GM18520 (cell line): ENCODE results near the gene PPP2R2C.

Source experiments
- ATAC-seq: cut with Tn5 transposase; IDR thresholded peaks from one replicate; pipeline ENCODE4 v1.9.1; 2021; ENCODE audit not compliant: unreplicated experiment

PPP2R2C gene

DNA sequence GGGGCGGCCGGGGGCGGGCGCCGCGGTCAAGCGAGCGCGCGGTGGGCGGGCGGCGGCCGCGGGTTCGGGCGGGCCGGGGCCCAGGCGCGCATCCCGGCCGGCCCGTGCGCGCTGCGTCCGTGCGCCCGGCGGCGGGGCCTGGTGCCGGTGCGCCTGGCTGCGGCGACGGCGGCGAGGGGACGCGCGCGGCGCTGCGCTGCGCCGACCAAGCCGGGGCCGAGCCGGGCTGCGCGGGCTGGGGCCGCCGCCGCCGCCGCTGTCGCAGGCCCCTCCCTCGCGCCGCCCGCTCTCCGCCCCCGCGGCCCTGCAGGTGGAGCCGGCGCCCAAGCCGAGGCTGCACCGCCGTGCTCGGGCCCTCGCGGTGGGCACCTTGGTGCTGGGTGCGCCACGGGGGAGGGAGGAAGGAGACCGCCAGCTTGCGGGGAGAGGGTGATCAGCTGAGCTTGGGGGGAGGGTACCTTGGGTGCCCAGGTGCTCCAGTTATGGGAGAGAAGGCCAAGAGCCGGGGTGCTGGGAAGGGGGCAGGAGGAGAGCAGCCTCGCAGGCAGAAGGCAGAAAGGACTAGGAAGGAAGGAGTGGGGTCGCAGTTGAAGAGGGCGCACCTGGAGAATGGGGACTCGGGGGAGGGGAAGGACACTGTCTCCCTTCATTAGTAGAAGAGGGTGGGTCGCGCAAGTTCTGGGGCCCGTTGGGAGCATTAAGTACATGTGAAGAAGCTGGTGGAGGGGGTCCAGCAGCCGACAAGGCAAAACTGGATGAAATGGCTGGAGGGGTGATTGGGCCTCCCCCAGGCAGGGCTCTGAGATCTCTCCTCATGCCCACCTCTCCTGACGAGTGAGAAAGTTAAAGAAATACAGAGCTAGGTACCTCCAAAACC lies at the start of gene PPP2R2C:
Gene PPP2R2C, minus strand, starts transcription at position 228 of the 877 bp plus-strand sequence. CDS start 385 bp downstream, outside the sequence.
- no peak for ATAC-seq

DNA sequence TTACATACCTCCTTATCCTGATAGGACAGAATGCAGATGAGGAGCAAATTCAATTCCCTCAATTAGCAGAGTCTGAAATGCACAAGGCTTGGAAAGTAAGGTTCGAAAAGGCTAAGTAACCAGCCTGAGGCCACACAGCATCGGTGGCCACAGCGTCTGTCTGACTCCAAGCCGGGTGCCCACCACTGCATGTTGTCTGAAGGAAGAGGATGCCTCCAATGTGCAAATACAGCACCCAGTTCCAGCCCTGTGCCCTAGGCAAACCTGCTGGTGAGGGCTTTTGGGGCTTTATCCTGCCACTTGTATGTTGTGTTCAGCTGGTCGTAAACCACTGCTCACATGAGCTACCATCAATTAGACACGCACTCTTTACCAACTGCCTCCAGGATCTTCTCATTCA lies 48.6 kb upstream of the PPP2R2C start:
- no peak for ATAC-seq

- no peak for ATAC-seq
Observed at GRCh38 chr4:6520051-6520636, 47.7 kb upstream of the PPP2R2C start.

GRCh38 chr4:6517171-6517570 lies 44.8 kb upstream of the PPP2R2C start:
- no peak for ATAC-seq

DNA sequence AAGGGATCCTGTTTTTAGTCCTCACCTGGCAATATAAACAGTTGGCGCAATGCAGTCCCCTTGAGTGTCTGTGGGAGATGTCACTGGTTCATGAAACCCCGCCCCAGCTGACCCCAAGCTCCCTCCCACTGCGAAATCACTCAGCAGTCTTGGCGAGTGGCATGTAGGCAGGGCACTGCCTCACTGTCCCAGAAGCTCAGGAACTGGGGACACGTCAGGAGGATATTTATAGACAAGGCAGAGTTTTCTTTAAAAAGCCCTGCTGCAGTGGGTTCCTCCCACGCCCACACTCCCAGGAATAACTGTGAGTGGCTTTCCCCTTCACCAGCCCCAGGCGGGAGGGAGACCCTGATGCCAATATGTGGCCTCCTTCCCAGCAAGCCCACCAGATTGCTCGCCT lies 44.3 kb upstream of the PPP2R2C start:
- ATAC-seq: no peak

DNA sequence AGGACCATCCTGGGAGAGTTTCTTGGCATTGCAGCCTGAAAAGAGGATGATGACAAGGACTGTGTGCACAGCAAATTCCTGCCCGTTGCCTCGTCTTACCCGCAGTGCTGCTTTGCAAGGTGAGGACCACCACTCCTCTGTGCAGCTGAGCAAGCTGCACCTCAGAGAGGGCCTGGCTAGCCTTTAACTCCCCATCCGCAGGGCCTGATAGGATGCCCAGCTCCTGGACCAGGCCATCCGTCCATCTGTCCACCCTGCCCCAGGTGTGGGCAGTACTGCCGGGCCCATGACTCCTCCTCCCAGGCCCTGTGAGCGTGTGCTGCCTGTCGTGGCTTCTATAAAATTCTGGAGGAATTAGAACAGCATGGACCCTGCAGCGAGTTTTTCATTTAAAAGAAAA lies 43.9 kb upstream of the PPP2R2C start:
- no peak for ATAC-seq

DNA sequence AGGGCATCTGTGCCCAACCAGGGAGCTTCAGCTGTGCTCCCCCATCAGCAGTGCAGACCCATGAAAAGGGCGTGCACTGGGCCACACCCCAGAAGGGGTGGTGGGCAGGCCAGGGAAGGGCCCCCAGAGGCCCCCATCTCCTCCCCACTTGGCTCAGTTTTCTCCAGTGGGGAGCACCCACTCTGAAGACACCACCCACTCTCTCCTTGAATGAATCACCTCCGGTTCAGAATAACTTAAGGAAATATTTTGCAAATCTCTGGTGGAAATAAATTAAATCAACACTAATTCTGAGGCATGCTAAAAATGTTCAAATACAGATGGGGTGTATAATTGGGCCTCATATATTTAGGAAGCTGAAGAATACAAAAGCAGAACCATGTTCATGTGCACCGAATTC lies 41.3 kb upstream of the PPP2R2C start:
- no peak for ATAC-seq

DNA sequence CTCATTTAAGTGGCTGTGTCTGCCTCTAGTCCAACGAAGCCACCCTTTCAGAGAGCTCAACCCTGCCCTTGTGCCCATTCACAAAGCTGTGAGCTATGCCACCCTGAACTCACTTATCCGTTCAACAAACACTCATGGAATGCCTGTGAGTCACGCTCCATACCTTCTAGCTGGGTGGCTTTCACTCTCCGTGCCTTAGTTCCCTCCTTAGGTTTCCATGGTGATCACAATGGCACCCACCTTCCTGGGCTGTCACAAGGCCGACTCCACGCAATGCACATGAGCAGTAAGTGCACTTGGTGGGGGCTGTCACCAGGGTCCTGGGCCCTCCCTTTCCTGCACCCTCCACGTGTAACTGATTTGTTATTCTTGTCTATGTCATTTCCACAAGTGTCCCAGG lies 37.2 kb upstream of the PPP2R2C start:
- no peak for ATAC-seq

DNA sequence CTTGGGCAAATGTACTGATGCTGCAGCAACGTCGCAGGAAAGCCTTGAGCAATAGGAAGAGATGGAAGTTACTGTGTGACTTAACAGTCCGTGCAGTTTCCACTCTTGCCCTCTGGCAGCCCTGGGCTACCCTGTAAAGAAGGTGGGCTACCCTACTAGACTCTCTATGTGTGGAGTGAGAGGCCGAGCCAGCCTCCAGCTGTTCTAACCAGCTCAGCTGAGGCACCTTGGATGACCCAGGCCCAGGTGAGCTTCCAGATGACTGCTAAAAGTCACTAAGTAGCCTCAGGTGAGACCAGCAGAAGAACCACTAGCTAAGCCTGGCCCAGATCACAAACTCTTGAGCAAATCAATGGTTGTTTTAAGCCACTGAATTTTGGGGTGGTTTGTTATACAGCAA lies 34.9 kb upstream of the PPP2R2C start:
- no peak for ATAC-seq

DNA sequence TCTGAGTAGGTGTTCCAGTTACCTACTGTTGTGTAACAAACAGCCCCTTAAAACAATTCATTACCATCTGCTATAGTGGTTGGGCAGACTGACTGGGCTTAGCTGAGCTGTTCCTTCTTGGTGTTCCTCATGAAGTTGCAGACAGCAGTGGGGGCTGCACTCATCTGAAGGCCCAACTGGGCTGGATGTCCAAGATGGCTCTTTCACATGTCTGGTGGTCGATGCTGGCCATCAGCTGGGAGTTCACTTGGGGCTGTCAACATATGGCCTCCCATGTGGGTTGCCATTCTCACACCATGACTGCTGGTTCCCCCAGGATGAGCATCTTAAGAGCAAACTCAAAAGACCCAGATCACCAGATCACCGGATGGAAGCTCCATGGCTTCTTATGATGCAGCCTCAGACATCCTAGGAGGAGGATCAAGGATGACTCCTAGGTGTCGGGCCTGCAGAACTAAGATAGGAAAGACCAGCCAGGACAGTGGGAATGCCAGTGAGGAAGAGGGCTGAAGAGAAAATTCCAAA lies 34.3 kb upstream of the PPP2R2C start:
- ATAC-seq: no peak

- ATAC-seq: no peak
Observed at GRCh38 chr4:6504900-6505496, 32.6 kb upstream of the PPP2R2C start.

GRCh38 chr4:6502747-6503465 lies 30.5 kb upstream of the PPP2R2C start:
- ATAC-seq: no peak

GRCh38 chr4:6502147-6502546 lies 29.7 kb upstream of the PPP2R2C start:
- ATAC-seq: no peak

DNA sequence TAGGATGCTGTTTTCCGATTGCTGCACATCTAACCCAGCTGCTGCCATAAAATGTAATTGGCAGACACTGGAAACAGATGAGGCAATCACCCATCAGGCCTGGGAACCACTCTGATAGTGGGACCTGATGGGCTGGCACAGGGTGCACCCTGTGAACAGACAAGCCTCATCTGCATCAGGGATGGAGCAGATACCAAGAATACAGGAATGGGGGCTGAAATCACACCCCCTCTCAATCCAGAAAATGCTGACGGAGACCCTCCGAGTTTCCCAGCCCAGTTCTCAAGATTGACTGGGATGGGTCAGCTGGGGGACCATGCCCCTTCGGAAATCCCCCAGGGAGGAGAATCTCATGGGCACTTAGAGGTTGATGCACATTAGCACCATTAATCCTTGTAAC lies 28.8 kb upstream of the PPP2R2C start:
- no peak for ATAC-seq

DNA sequence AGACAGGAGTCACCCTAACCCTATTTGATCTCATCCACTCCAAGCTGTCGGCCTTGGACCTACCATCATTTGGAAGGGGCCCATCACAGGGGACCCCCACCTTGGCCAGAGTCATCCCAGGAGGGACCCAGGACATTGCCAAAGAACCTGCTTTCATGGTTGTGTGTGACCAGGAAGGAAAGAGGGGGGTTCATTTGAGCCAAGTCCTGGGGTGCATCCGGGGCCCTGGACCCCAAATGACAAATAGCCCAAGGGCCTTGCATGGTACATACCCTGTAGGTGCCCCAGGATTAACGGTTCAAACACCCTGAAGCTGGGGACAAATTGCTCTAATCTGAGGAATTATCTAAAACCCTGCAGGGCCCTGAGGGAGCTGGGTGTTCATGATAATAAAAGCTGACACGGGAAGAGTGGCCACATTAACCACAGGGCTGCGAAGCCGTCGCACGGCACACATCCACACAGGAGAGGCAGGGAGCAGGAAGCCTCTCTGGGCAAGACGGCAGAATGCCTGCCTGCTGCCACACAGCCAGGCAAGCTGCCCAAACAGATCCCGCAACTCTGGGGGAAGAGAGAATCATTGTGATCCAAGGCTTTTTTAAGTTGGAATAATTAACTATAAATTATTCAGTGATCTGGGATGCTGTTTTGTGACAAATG lies 28.2 kb upstream of the PPP2R2C start:
- no peak for ATAC-seq

GRCh38 chr4:6499238-6499600 lies 26.8 kb upstream of the PPP2R2C start:
- ATAC-seq: no peak

DNA sequence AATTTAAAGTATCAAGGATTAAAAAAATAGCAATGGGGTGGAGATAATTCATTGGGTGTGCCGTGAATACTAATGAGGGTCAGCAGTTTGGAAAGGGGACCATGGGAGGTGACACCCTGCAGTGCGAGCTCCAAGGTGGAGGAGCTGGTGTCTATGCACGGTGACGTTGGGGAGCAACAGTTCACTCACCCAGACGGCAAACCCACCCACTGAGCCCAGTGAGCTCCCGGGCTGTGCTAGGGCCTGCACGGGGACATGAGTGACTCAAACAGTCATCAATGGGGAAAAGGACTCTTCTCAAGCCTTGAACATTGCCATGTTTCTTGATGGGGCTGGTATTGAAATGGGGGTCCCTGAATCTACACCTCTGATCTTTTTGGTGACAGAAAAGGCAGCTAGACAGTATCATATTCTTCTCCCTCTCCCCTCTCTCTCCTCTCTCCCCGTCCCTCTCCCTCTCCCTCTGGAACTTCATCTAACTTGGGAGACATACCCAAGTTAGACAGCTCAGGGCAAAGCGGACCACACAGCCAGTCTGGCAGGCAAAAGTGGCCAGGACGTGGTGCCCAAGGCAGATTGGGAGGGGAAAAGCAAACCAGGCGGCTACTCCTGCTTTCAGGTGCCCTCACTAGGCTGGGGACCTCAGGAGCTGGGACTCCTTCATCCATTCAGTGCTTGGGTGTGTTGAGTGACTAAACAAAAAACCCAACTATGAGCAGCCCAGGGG lies 26.3 kb upstream of the PPP2R2C start:
- ATAC-seq: no peak

GRCh38 chr4:6497796-6498195 lies 25.4 kb upstream of the PPP2R2C start:
- ATAC-seq: no peak

DNA sequence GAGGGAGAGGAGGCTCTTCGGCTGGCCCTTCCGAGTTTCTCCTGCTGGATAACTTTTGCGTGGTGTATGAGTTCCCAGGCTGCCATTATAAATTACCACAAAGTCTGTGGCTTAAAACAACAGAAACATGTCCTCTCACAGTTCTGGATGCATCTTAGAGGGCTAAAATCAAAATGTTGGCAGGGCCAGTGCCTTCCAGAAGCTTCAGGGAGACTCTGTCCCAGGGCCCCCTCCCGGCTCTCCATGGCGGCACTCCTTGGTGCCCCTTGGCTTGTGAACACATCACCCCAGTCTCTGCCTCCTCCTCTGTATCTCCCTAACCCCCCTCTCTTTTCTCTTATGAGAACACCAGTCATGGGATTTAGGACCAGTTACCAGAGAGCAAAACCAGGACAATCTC lies 23.3 kb upstream of the PPP2R2C start:
- ATAC-seq: no peak

DNA sequence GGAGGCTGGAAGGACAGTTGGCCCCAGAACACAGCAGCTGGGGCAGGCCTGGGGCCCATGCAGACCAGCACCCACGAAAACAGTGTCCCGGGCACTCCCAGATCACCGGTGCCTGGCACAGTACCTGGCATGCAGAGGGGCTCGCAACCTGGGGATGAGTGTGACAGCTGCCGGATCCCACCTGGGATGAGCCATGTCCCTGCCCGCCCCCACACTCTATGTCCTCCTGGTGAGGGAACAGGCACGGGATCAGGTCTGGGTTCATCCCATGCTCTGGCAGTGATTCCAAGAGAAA lies 22.8 kb upstream of the PPP2R2C start:
- ATAC-seq: no peak
